ENCODE data around the gene CCR5AS.

Gene CCR5AS

DNA sequence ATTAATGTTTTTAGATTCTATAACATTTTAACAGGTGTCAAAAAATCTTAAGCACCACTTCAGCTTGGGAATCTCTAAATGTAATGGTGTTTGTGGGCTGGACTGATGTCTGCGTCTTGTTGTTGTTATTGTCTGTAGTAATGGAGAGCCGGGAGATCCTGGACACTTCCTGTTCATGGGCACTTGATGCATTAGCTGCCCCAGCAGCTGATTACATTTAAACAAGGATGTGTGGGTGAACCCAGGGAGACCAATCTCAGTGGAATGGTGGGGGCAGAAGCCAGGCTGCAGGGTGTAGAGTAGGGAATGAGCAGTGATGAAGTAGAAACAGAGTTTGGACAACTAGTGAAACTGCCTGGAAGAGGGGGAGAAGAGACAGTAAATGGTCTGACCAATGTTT is 7.8 kb downstream of the CCR5AS start:
- no peak overlapping the region for H3K4me2 ChIP-seq (ENCODE audit: low read length)
- no peak overlapping the region for H3K27ac ChIP-seq (ENCODE audit: low read length)
- no peak overlapping the region for H3K4me3 ChIP-seq (ENCODE audit: low read length)
- TF ChIP-seq, protein P1, sequence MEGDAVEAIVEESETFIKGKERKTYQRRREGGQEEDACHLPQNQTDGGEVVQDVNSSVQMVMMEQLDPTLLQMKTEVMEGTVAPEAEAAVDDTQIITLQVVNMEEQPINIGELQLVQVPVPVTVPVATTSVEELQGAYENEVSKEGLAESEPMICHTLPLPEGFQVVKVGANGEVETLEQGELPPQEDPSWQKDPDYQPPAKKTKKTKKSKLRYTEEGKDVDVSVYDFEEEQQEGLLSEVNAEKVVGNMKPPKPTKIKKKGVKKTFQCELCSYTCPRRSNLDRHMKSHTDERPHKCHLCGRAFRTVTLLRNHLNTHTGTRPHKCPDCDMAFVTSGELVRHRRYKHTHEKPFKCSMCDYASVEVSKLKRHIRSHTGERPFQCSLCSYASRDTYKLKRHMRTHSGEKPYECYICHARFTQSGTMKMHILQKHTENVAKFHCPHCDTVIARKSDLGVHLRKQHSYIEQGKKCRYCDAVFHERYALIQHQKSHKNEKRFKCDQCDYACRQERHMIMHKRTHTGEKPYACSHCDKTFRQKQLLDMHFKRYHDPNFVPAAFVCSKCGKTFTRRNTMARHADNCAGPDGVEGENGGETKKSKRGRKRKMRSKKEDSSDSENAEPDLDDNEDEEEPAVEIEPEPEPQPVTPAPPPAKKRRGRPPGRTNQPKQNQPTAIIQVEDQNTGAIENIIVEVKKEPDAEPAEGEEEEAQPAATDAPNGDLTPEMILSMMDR (IDR thresholded peaks at IDR 0.05; ENCODE audit: poor library complexity, severe bottlenecking) = no peak
- no peak for TF ChIP-seq EZH2 (IDR thresholded peaks at IDR 0.05; ENCODE audit: borderline replicate concordance, insufficient read depth, low read length, poor library complexity, severe bottlenecking)
- H3K9me3 ChIP-seq (ENCODE audit: low read length) = no peaks in the 10 kb centered on the region
- no peak overlapping the region for H2AFZ ChIP-seq (ENCODE audit: low read depth, low read length)
- no peaks in the 10 kb centered on the region for H3K36me3 ChIP-seq (ENCODE audit: insufficient read depth, low read length)
- H4K20me1 ChIP-seq (ENCODE audit: insufficient read depth) = no peaks in the 10 kb centered on the region
- no peaks in the 10 kb centered on the region for H3K79me2 ChIP-seq (replicated peaks; ENCODE audit: insufficient read depth, low read length)
- H3K9ac ChIP-seq (ENCODE audit: low read length) = no peak overlapping the region
- no peaks in the 10 kb centered on the region for H3K27me3 ChIP-seq (ENCODE audit: insufficient read depth, low read depth, low read length)
- H3K9me2 ChIP-seq (ENCODE audit: insufficient read depth, low read length) = no peaks in the 10 kb centered on the region
- H3F3A ChIP-seq (ENCODE audit: insufficient read depth, low read length, poor library complexity, severe bottlenecking) = no peaks in the 10 kb centered on the region

DNA sequence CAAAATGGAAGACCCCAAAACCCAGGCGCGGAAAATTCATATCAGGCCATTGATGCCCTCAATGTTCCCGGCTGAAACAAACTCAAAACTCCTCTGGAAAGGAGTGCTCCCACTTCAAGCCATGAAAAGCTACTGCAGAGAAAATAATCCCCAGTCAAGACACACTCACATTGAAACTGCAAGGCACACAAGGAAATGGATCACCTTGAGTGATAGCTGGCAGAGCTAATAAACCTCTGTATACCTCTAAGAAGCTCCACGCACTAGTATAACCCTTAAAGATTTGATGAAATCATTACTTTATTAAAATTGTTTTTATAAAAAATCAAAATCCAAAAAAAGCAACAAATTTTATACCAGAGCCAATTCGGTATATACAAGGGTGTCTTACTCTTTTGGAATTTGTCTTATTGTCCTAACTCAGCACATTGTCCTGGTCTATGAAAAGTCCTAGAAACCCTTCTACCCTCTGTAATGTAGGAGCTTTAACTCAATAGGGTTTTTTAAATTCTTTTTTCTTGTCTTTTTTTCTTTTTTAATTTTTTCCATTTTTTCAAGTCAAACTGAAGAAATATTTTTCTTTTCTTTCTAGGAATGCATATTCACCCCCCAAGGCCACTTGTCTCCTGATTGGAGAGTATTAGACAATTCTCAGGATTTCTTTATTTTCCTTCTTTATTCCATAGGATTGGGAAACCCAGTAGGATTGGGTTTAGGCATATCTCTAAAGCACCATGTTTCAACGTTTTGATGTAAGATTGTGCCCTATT is 8.5 kb downstream of the CCR5AS start:
- no peak overlapping the region for H3K4me2 ChIP-seq (ENCODE audit: low read length)
- no peaks in the 10 kb centered on the region for H3F3A ChIP-seq (ENCODE audit: insufficient read depth, low read length, poor library complexity, severe bottlenecking)
- H4K20me1 ChIP-seq (ENCODE audit: insufficient read depth) = no peaks in the 10 kb centered on the region
- no peaks in the 10 kb centered on the region for H3K27me3 ChIP-seq (ENCODE audit: insufficient read depth, low read depth, low read length)
- no peaks in the 10 kb centered on the region for H3K9me3 ChIP-seq (ENCODE audit: low read length)
- H3K9ac ChIP-seq (ENCODE audit: low read length) = no peak overlapping the region
- no peaks in the 10 kb centered on the region for H3K36me3 ChIP-seq (ENCODE audit: insufficient read depth, low read length)
- H3K79me2 ChIP-seq (replicated peaks; ENCODE audit: insufficient read depth, low read length) = no peaks in the 10 kb centered on the region
- no peak overlapping the region for H2AFZ ChIP-seq (ENCODE audit: low read depth, low read length)
- H3K4me3 ChIP-seq (ENCODE audit: low read length) = no peak overlapping the region
- no peak overlapping the region for H3K27ac ChIP-seq (ENCODE audit: low read length)
- H3K9me2 ChIP-seq (ENCODE audit: insufficient read depth, low read length) = no peaks in the 10 kb centered on the region
- no peak for TF ChIP-seq MXI1 (conservative IDR thresholded peaks at IDR 0.05; ENCODE audit: poor library complexity, severe bottlenecking)
- no peak for TF ChIP-seq TAF1 (IDR thresholded peaks at IDR 0.05; ENCODE audit: low read depth)
- TF ChIP-seq EP300 (conservative IDR thresholded peaks at IDR 0.05; ENCODE audit: poor library complexity, severe bottlenecking) = no peak
- TF ChIP-seq SMC3 (conservative IDR thresholded peaks at IDR 0.05; ENCODE audit: poor library complexity) = no peak
- TF ChIP-seq, protein P2, sequence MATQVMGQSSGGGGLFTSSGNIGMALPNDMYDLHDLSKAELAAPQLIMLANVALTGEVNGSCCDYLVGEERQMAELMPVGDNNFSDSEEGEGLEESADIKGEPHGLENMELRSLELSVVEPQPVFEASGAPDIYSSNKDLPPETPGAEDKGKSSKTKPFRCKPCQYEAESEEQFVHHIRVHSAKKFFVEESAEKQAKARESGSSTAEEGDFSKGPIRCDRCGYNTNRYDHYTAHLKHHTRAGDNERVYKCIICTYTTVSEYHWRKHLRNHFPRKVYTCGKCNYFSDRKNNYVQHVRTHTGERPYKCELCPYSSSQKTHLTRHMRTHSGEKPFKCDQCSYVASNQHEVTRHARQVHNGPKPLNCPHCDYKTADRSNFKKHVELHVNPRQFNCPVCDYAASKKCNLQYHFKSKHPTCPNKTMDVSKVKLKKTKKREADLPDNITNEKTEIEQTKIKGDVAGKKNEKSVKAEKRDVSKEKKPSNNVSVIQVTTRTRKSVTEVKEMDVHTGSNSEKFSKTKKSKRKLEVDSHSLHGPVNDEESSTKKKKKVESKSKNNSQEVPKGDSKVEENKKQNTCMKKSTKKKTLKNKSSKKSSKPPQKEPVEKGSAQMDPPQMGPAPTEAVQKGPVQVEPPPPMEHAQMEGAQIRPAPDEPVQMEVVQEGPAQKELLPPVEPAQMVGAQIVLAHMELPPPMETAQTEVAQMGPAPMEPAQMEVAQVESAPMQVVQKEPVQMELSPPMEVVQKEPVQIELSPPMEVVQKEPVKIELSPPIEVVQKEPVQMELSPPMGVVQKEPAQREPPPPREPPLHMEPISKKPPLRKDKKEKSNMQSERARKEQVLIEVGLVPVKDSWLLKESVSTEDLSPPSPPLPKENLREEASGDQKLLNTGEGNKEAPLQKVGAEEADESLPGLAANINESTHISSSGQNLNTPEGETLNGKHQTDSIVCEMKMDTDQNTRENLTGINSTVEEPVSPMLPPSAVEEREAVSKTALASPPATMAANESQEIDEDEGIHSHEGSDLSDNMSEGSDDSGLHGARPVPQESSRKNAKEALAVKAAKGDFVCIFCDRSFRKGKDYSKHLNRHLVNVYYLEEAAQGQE (IDR thresholded peaks at IDR 0.05; ENCODE audit: borderline replicate concordance) = no peak
- no peak for TF ChIP-seq EZH2 (IDR thresholded peaks at IDR 0.05; ENCODE audit: borderline replicate concordance, insufficient read depth, low read length, poor library complexity, severe bottlenecking)
- no peak for TF ChIP-seq POLR2AphosphoS5 (IDR thresholded peaks at IDR 0.05)
